Measurements from ENCODE around the gene ALAS1. TPM values are rescaled to one million over a fixed set of nuclear protein-coding genes. Genes with fewer than 3 reads are reported as not detected.

ALAS1 gene
- total RNA-seq, 3 donors from 2014 or later = 25.9 to 34.7 (median 33.3) TPM

DNA sequence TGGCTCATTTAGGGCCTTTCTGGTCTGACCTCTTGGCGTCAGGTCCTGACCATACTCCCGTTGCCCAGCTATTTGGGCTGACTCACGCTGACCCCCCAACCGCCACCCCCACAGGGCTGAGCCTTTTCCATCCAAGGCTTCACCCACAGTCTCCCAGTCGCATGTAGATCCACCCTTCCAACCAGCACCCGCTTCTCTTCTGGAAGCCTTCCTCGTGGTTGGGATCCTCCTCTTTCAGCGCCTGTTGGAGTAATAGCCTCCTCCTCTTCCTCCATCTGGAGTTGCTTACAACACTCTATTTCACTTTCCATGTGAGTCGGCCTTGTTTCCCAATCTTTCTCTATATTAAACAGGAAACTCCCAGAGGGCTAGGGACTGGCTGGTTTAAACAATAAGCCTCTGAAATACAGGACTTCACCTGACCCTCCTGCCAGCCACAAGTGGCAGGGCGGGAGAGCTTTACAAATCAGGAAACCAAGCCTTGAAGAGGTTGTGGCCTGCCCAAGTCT, 2.1 kb upstream of the ALAS1 start:
- intact Hi-C loops (cut with DNase I; ENCODE audit: low total_unique reads) = no loop called here
- TF ChIP-seq POLR2A (IDR thresholded peaks at IDR 0.05) (no peak), POLR2AphosphoS5 (IDR thresholded peaks at IDR 0.05) (peak in 2 of 3 donors; percentile 31 to 45), CTCF (IDR thresholded peaks at IDR 0.05) (no peak)
- Histone ChIP-seq H3K4me1 (peaks cover 5 to 15% of the 10 kb centered on the region in 2 donors), H3K9me3 (no peaks in the 10 kb centered on the region), H3K27me3 (no peaks in the 10 kb centered on the region), H3K4me3 (no peak overlapping the region), H3K27ac (peak overlapping the region; percentile 84 to 87), H3K36me3 (no peaks in the 10 kb centered on the region)
- DNase-seq (ENCODE audit: low spot score in 2 of 2) = peak in 1 of 2 donors; percentile 72

DNA sequence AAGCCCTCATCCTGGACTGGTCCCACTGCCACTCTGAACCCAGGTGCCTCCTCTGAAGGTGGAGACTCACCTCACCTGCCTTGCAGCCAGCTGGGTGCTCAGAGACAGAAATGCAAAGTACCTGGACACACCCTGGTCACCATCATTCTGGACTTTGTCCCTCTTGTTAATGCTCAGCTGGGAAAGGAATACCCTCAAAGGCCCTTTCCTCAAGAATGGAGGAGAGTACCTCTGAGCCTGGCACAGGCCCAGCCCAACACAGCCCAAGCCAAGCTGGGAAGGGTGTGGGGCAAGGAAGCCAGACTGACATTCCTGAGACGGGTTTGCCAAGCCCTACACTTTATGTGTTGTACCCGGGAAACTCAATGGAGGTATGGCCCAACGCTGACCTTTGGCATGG, 983 bp upstream of the ALAS1 start:
- H3K9me3 ChIP-seq = no peaks in the 10 kb centered on the region
- peak overlapping the region in 1 of 3 donors; percentile 77 for H3K4me3 ChIP-seq
- no peak for DNase-seq (ENCODE audit: low spot score in 2 of 2)
- intact Hi-C loops (cut with DNase I; ENCODE audit: low total_unique reads) = no loop called here
- no peaks in the 10 kb centered on the region for H3K27me3 ChIP-seq
- no peaks in the 10 kb centered on the region for H3K36me3 ChIP-seq
- peak overlapping the region; percentile 84 to 87 for H3K27ac ChIP-seq
- TF ChIP-seq POLR2AphosphoS5 (IDR thresholded peaks at IDR 0.05) (no peak), POLR2A (IDR thresholded peaks at IDR 0.05) (no peak), CTCF (IDR thresholded peaks at IDR 0.05) (no peak)
- H3K4me1 ChIP-seq = peaks cover 5 to 15% of the 10 kb centered on the region in 2 donors

DNA sequence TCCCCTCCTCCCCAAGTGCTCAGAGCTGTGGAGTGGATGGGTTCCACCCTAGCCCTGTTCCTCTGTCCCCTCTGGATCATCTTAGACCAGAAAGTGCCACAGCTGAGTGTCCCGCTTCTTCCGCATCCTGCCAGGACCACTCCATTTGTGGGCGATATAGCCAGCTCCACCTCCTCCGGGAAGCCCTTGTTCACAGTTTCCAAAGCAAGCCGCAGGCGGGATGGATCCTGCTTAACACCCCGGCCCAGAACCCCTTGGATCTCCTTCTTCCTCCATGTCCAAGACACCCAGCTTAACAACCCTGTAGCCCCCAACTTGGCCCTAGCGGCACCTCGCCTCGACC, 490 bp upstream of the ALAS1 start:
- TF ChIP-seq POLR2A (IDR thresholded peaks at IDR 0.05) = no peak
- no peak for TF ChIP-seq CTCF (IDR thresholded peaks at IDR 0.05)
- TF ChIP-seq POLR2AphosphoS5 (IDR thresholded peaks at IDR 0.05) = no peak
- Histone ChIP-seq H3K9me3 (no peaks in the 10 kb centered on the region), H3K4me1 (peaks cover 5 to 15% of the 10 kb centered on the region in 2 donors), H3K36me3 (no peaks in the 10 kb centered on the region), H3K27ac (peak overlapping the region; percentile 84 to 87), H3K4me3 (peak overlapping the region; percentile 74 to 78 (median 77)), H3K27me3 (no peaks in the 10 kb centered on the region)
- DNase-seq (ENCODE audit: low spot score in 2 of 2) = no peak
- intact Hi-C loops (cut with DNase I; ENCODE audit: low total_unique reads) = no loop called here

DNA sequence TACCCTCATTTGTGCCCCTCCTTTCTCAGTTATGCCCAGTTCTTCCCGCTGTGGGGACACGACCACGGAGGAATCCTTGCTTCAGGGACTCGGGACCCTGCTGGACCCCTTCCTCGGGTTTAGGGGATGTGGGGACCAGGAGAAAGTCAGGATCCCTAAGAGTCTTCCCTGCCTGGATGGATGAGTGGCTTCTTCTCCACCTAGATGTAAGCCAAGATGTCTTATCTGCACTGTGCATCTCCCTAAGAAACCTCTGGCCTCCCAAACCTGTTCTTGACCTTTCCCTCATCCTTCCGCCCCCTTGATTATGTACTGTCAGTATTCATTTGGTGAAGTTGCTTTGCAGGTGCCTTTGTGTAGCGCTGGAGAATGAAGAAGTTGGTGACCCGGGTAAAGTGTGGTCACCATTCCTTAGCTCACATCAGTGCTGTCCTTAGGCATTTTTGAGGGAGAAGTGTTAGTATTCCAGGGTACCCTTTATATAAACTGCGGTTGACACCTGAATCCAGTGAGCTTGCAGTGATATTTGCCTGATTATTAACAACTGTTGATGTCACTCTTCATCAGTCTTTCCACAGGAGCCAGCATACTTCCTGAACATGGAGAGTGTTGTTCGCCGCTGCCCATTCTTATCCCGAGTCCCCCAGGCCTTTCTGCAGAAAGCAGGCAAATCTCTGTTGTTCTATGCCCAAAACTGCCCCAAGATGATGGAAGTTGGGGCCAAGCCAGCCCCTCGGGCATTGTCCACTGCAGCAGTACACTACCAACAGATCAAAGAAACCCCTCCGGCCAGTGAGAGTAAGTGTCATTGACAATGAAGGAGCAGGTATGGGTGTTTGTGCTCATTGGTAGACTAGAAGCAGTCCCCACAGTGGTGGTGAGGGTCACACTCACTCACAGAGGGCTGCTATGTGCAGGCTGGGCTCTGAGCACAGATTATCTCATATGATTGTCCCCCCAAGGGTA, 966 bp downstream of the ALAS1 start:
- no peaks in the 10 kb centered on the region for H3K9me3 ChIP-seq
- TF ChIP-seq POLR2AphosphoS5 (IDR thresholded peaks at IDR 0.05) = no peak
- no peak for TF ChIP-seq CTCF (IDR thresholded peaks at IDR 0.05)
- TF ChIP-seq POLR2A (IDR thresholded peaks at IDR 0.05) = no peak
- peak overlapping the region; percentile 84 to 87 for H3K27ac ChIP-seq
- no peaks in the 10 kb centered on the region for H3K27me3 ChIP-seq
- no peaks in the 10 kb centered on the region for H3K36me3 ChIP-seq
- intact Hi-C loops (cut with DNase I; ENCODE audit: low total_unique reads) = no loop called here
- peak overlapping the region; percentile 74 to 78 (median 77) for H3K4me3 ChIP-seq
- no peak for DNase-seq (ENCODE audit: low spot score in 2 of 2)
- H3K4me1 ChIP-seq = peaks cover 5 to 15% of the 10 kb centered on the region in 2 donors
